Keratinocyte (primary cell): ENCODE data around the gene TXNL4A. TPM values are rescaled to one million over a fixed set of nuclear protein-coding genes. Genes with fewer than 3 reads are reported as not detected.

Experiments used
- DNase-seq: peaks from one replicate; pipeline ENCODE4 v3.0.0-alpha.2; 2011; ENCODE audit warnings: low read depth, missing footprints, low spot score
- FAIRE-seq: peaks from 2 replicates; lab custom pipeline; 2011; peaks lifted over from hg19 to GRCh38; lab: Jason Lieb, UNC
- H2AFZ ChIP-seq: 2 replicates; pipeline ENCODE4 v1.6.0; 2012; ENCODE audit warnings: low read length, control low read depth, inconsistent platforms; ENCODE audit not compliant: control insufficient read depth
- H3K27ac ChIP-seq: 2 replicates; pipeline ENCODE4 v1.5.1; 2011; ENCODE audit warnings: low read length; ENCODE audit not compliant: control insufficient read depth, insufficient read depth
- H3K27me3 ChIP-seq: 3 replicates; pipeline ENCODE4 v1.6.0; 2011; ENCODE audit warnings: low read length; ENCODE audit not compliant: control insufficient read depth, insufficient read depth; ENCODE audit errors: extremely low read depth
- H3K36me3 ChIP-seq, 2 experiments: 2 replicates in 1 of 2; 3 replicates in 1 of 2; pipeline ENCODE4 v1.5.1; 2011; ENCODE audit warnings: low read length in 2 of 2, mild to moderate bottlenecking in 1 of 2; ENCODE audit not compliant: control insufficient read depth in 2 of 2, insufficient read depth in 2 of 2; ENCODE audit errors: extremely low read depth in 1 of 2
- H3K4me1 ChIP-seq: 3 replicates; pipeline ENCODE4 v1.5.1; 2011; ENCODE audit warnings: low read length; ENCODE audit not compliant: control insufficient read depth, insufficient read depth; ENCODE audit errors: extremely low read depth
- H3K4me2 ChIP-seq: 3 replicates; pipeline ENCODE4 v1.6.0; 2011; ENCODE audit warnings: low read depth, low read length; ENCODE audit not compliant: control insufficient read depth, insufficient read depth; ENCODE audit errors: extremely low read depth
- H3K4me3 ChIP-seq, 3 experiments: fragments of 200-600 bp in 1 of 3; sonication (generic) in 1 of 3; 2 replicates in 2 of 3; 3 replicates in 1 of 3; pipeline ENCODE4 v1.5.1; 2011 to 2016; ENCODE audit warnings: low read length in 3 of 3, mild to moderate bottlenecking in 3 of 3, control low read depth in 2 of 3, inconsistent platforms in 1 of 3, low read depth in 1 of 3, mixed read lengths in 1 of 3, mixed run types in 1 of 3, moderate library complexity in 1 of 3; ENCODE audit not compliant: control insufficient read depth in 2 of 3, insufficient read depth in 2 of 3; ENCODE audit errors: extremely low read depth in 1 of 3
- H3K79me2 ChIP-seq: 2 replicates; pipeline ENCODE4 v1.6.0; 2012; ENCODE audit warnings: low read length; ENCODE audit not compliant: control insufficient read depth, insufficient read depth
- H3K9ac ChIP-seq: 3 replicates; pipeline ENCODE4 v1.6.0; 2011; ENCODE audit warnings: low read length; ENCODE audit not compliant: control insufficient read depth, insufficient read depth; ENCODE audit errors: extremely low read depth
- H3K9me1 ChIP-seq: 3 replicates; pipeline ENCODE4 v1.6.0; 2011; ENCODE audit warnings: low read length; ENCODE audit not compliant: control insufficient read depth, insufficient read depth; ENCODE audit errors: extremely low read depth
- H3K9me3 ChIP-seq: 2 replicates; pipeline ENCODE4 v1.5.1; 2012; ENCODE audit warnings: low read depth, low read length; ENCODE audit not compliant: control insufficient read depth
- H4K20me1 ChIP-seq: 3 replicates; pipeline ENCODE4 v1.6.0; 2011; ENCODE audit warnings: low read length; ENCODE audit not compliant: control insufficient read depth, insufficient read depth; ENCODE audit errors: extremely low read depth
- EZH2 ChIP-seq: IDR thresholded peaks from one replicate; pipeline ENCODE4 v1.6.1; 2012; ENCODE audit warnings: inconsistent platforms, mild to moderate bottlenecking, low read length, moderate library complexity
- dilution Hi-C: fragments of 300-500 bp; cut with MboI; formaldehyde crosslinking; loops from one replicate; pipeline ENCODE4 v1.7.0; 2020; ENCODE audit warnings: low sequenced_read_pairs; ENCODE audit not compliant: extremely low pct_ligation_motif_present
- polyA plus RNA-seq, 5 experiments: library from polyadenylated mRNA; depleted of rRNA in 3 of 5; stranded (reverse) in 3 of 5; stranded (forward) in 1 of 5; unstranded in 1 of 5; fragments of >200 nt; gene quantifications; 1 replicate in 1 of 5; 2 replicates in 3 of 5; 3 replicates in 1 of 5; pipeline versions ENCODE4 v1.2.1 to v1.2.3, GENCODE V29; 2011 to 2012; ENCODE audit warnings: missing spikeins in 2 of 5, low read depth in 1 of 5, low replicate concordance in 1 of 5
- TF ChIP-seq, protein P1 (sequence below), 3 experiments: IDR thresholded peaks in 1 of 3; conservative IDR thresholded peaks in 1 of 3; optimal IDR thresholded peaks in 1 of 3; 2 replicates in 2 of 3; 3 replicates in 1 of 3; pipeline versions ENCODE3 to v1.5.1; 2011; ENCODE audit warnings: low read length in 3 of 3, mild to moderate bottlenecking in 3 of 3, moderate library complexity in 2 of 3, control low read depth in 1 of 3, inconsistent platforms in 1 of 3; ENCODE audit not compliant: insufficient read depth in 2 of 3; ENCODE audit errors: extremely low read depth in 1 of 3

The TXNL4A gene
- polyA plus RNA-seq, 1 donor (not counting 4 experiments of a cell fraction or from before 2014, with no cell fraction given), result 142 TPM

DNA sequence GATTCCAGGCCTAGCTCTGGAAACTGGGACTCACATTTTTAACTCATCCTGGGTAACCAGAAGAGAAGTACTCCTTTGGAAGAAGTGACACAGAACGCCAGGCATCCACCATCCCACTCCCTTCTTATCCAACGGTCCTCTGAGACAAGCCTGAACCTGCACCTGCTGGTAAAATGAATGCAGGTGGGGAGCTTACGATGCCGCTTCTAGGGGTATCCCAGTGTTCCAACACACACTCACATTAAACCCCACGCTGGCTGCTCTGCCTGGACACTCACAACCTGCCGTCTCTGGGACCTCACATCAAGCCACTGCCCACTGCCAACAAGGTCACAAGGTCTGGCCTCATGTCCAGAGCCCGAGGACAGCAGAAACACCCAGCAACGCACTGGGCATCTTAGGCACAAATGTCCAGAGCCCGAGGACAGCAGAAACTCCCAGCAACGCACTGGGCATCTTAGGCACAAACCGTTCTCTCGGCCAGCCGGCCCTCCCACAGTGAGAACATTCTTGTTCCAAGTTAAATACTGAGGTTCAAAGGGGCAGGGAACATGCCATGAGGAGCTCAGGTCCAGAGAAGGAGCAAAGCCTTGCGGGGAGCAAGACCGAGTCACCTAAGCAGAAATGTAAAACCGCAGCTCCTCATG, 46.8 kb downstream of the TXNL4A start:
- Histone ChIP-seq H3K9me3 (no peaks in the 10 kb centered on the region), H3K4me2 (no peak overlapping the region), H3K9me1 (no peaks in the 10 kb centered on the region), H3K79me2 (peaks cover 92% of the 10 kb centered on the region), H3K4me3 (no peak overlapping the region), H3K27ac (no peak overlapping the region), H2AFZ (no peak overlapping the region), H3K9ac (no peak overlapping the region), H3K36me3 (peaks cover 18 to 20% of the 10 kb centered on the region in 2 experiments), H4K20me1 (peaks cover 5% of the 10 kb centered on the region), H3K27me3 (no peaks in the 10 kb centered on the region), H3K4me1 (peaks cover 6% of the 10 kb centered on the region)
- no peak for DNase-seq
- no peak for FAIRE-seq
- TF ChIP-seq, protein P1, sequence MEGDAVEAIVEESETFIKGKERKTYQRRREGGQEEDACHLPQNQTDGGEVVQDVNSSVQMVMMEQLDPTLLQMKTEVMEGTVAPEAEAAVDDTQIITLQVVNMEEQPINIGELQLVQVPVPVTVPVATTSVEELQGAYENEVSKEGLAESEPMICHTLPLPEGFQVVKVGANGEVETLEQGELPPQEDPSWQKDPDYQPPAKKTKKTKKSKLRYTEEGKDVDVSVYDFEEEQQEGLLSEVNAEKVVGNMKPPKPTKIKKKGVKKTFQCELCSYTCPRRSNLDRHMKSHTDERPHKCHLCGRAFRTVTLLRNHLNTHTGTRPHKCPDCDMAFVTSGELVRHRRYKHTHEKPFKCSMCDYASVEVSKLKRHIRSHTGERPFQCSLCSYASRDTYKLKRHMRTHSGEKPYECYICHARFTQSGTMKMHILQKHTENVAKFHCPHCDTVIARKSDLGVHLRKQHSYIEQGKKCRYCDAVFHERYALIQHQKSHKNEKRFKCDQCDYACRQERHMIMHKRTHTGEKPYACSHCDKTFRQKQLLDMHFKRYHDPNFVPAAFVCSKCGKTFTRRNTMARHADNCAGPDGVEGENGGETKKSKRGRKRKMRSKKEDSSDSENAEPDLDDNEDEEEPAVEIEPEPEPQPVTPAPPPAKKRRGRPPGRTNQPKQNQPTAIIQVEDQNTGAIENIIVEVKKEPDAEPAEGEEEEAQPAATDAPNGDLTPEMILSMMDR (optimal IDR thresholded peaks at IDR 0.05 in 1 of 3, IDR thresholded peaks at IDR 0.05 in 1 of 3, conservative IDR thresholded peaks at IDR 0.05 in 1 of 3; ENCODE audit: extremely low read depth in 1 of 3, insufficient read depth in 2 of 3, low read length in 3 of 3), result no peak
- no peak for TF ChIP-seq EZH2
- dilution Hi-C loops, result no loop called here

DNA sequence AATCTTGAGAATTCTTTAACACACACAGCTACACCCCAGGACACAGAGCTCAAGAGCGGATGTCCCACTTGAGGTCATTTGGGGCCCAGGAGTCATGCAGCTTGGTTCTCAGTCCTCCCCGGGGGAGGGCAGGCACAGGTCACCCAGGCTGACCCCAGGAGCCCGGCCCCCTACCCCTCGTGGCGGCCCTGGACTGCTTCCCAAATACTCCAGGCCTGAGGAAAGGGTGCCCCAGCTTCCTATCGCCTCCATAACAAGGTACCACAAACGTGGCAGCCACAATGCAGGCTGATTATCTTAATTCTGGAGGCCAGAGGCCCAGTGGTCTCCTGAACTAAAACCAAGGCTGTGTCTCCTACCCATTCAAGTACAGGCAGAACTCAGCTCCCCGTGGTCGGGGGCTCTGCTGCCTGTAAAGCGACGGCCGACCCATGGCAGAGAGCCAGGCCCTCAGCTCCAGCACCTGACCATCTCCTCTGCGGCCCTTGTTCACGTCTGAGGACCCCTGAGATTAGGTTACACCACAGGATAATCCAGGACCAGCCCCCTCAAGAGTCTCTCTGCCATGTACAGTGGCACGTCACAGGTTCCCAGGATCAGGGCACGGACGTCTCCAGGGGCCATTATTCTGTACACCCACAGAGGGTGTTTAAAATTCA, 47.4 kb downstream of the TXNL4A start:
- no peaks in the 10 kb centered on the region for H3K27me3 ChIP-seq
- H3K4me2 ChIP-seq, result no peak overlapping the region
- H3K36me3 ChIP-seq, result peaks cover 20 to 21% of the 10 kb centered on the region in 2 experiments
- no peak overlapping the region for H3K9ac ChIP-seq
- H3K27ac ChIP-seq, result no peak overlapping the region
- peaks cover 92% of the 10 kb centered on the region for H3K79me2 ChIP-seq
- no peak overlapping the region for H2AFZ ChIP-seq
- dilution Hi-C loops, result no loop called here
- no peak overlapping the region for H3K4me3 ChIP-seq
- H3K9me3 ChIP-seq, result peaks cover under 1% of the 10 kb centered on the region
- TF ChIP-seq, protein P1 (optimal IDR thresholded peaks at IDR 0.05 in 1 of 3, IDR thresholded peaks at IDR 0.05 in 1 of 3, conservative IDR thresholded peaks at IDR 0.05 in 1 of 3; ENCODE audit: extremely low read depth in 1 of 3, insufficient read depth in 2 of 3, low read length in 3 of 3), result no peak
- TF ChIP-seq EZH2, result no peak
- DNase-seq (no peak), FAIRE-seq (no peak)
- H3K9me1 ChIP-seq, result no peaks in the 10 kb centered on the region
- H4K20me1 ChIP-seq, result peaks cover 5% of the 10 kb centered on the region
- H3K4me1 ChIP-seq, result peaks cover 6% of the 10 kb centered on the region
